GM12878 (cell line): ENCODE results near the gene ETAA1. TPM values are rescaled to one million over a fixed set of nuclear protein-coding genes. Genes with fewer than 3 reads are reported as not detected.

Experiments used
- ATF2 ChIP-seq: IDR thresholded peaks from 2 replicates; pipeline ENCODE4 v1.6.1; 2012; ENCODE audit warnings: low read length, inconsistent platforms
- MTA3 ChIP-seq: IDR thresholded peaks from 2 replicates; pipeline ENCODE4 v1.6.1; 2012; ENCODE audit warnings: low read length, inconsistent platforms, borderline replicate concordance
- PRDM15 ChIP-seq: fragments of 450-650 bp; formaldehyde crosslinking; IDR thresholded peaks from 2 replicates; pipeline ENCODE4 v1.4.0; 2020; ENCODE audit warnings: mild to moderate bottlenecking, moderate library complexity
- SKIL ChIP-seq: fragments of 450-650 bp; IDR thresholded peaks from 2 replicates; pipeline ENCODE4 v1.6.1; 2017; ENCODE audit warnings: mild to moderate bottlenecking, low read depth, inconsistent platforms; ENCODE audit not compliant: poor library complexity, severe bottlenecking
- SMAD1 ChIP-seq: fragments of 450-650 bp; IDR thresholded peaks from 2 replicates; pipeline ENCODE4 v1.6.1; 2018; ENCODE audit warnings: mild to moderate bottlenecking, low read depth; ENCODE audit not compliant: partially characterized antibody
- TAF1 ChIP-seq: IDR thresholded peaks from 2 replicates; pipeline ENCODE4 v1.6.1; 2011; ENCODE audit warnings: mild to moderate bottlenecking, low read depth, low read length, borderline replicate concordance
- TCF3 ChIP-seq: IDR thresholded peaks from 2 replicates; pipeline ENCODE4 v1.6.1; 2012; ENCODE audit warnings: low read depth, mild to moderate bottlenecking, low read length, borderline replicate concordance; ENCODE audit not compliant: insufficient read depth
- ZNF207 ChIP-seq: fragments of 450-650 bp; IDR thresholded peaks from 2 replicates; pipeline ENCODE4 v1.6.1; 2014; ENCODE audit warnings: antibody characterized with exemption, mild to moderate bottlenecking, borderline replicate concordance
- ZNF622 ChIP-seq: fragments of 450-650 bp; IDR thresholded peaks from 2 replicates; pipeline ENCODE4 v1.6.1; 2017; ENCODE audit warnings: mild to moderate bottlenecking, inconsistent platforms
- polyA plus RNA-seq, 11 experiments: library from polyadenylated mRNA; depleted of rRNA in 4 of 11; unstranded in 6 of 11; stranded (reverse) in 5 of 11; fragments of >200 nt; fragmentation: Nextera tagmentation in 4 of 11; fragmentation: Illumina TruSeq in 1 of 11; extraction: Ambion mirVana in 4 of 11; extraction: Trizol in 1 of 11; gene quantifications; 1 replicate in 1 of 11; 2 replicates in 10 of 11; pipeline versions ENCODE4 v1.2.1 to v1.2.3, GENCODE V29; 2011 to 2016; ENCODE audit warnings: inconsistent platforms in 2 of 11, missing spikeins in 2 of 11, low read depth in 1 of 11
- total RNA-seq, 4 experiments: library from RNA; depleted of rRNA in 3 of 4; stranded (reverse); fragments of >200 nt in 3 of 4; fragmentation: Illumina TruSeq in 1 of 4; extraction: Trizol in 1 of 4; gene quantifications; 2 replicates each; pipeline versions ENCODE4 v1.2.1 to v1.2.3, GENCODE V29; 2013 to 2021

Gene ETAA1
- total and polyA plus RNA-seq, 10 of the 15 experiments (the other 5 are each of a cell fraction or from before 2014, with no cell fraction given): 4.2 to 24.2 (median 13.4) TPM

- TF ChIP-seq SKIL (no peak), TAF1 (no peak), ZNF207 (no peak), TCF3 (no peak), MTA3 (no peak), ATF2 (no peak), PRDM15 (CRISPR knock-in tag) (no peak), ZNF622 (no peak), SMAD1 (no peak)
Observed at GRCh38 chr2:67389286-67389685, 7.8 kb upstream of the ETAA1 start (continued).
